H1 (cell line): ENCODE data around the gene ADD3. TPM values are rescaled to one million over a fixed set of nuclear protein-coding genes. Genes with fewer than 3 reads are reported as not detected.

Experiments
- CHD1 ChIP-seq: IDR thresholded peaks from 2 replicates; pipeline ENCODE4 v1.6.1; 2012; ENCODE audit warnings: low read depth, low read length, improper control_type of control experiment
- SRF ChIP-seq: IDR thresholded peaks from 2 replicates; pipeline ENCODE4 v1.6.1; 2011; ENCODE audit warnings: mild to moderate bottlenecking, low read depth, low read length, moderate library complexity
- polyA plus RNA-seq, 7 experiments: library from polyadenylated mRNA; depleted of rRNA in 3 of 7; stranded (reverse) in 5 of 7; unstranded in 2 of 7; fragments of >200 nt in 5 of 7; fragments of 200-250 nt in 2 of 7; gene quantifications; 1 replicate in 5 of 7; 2 replicates in 1 of 7; 4 replicates in 1 of 7; pipeline versions ENCODE4 v1.2.1 to v1.2.3, GENCODE V29; 2011 to 2013; ENCODE audit warnings: missing spikeins in 2 of 7, mixed read lengths in 2 of 7
- total RNA-seq: library from RNA; stranded (reverse); fragmentation: NEBNext Ultra II Directional; extraction: Animal tissue kit (Norgen Biotek cat#: 25700); gene quantifications from 2 replicates; pipeline ENCODE4 v1.2.1, GENCODE V29; 2021
- TF ChIP-seq, protein P1 (sequence below): fragments of 300-600 bp; sonication (generic); IDR thresholded peaks from 2 replicates; pipeline ENCODE4 v1.7.1; 2012; ENCODE audit warnings: low read length, moderate library complexity, mild to moderate bottlenecking, inconsistent platforms; ENCODE audit not compliant: insufficient replicate concordance

Gene ADD3
- total and polyA plus RNA-seq, 2 of the 8 experiments (the other 6 are each of a cell fraction or from before 2014, with no cell fraction given) = 44.7 to 85.6 TPM

- TF ChIP-seq, protein P1, sequence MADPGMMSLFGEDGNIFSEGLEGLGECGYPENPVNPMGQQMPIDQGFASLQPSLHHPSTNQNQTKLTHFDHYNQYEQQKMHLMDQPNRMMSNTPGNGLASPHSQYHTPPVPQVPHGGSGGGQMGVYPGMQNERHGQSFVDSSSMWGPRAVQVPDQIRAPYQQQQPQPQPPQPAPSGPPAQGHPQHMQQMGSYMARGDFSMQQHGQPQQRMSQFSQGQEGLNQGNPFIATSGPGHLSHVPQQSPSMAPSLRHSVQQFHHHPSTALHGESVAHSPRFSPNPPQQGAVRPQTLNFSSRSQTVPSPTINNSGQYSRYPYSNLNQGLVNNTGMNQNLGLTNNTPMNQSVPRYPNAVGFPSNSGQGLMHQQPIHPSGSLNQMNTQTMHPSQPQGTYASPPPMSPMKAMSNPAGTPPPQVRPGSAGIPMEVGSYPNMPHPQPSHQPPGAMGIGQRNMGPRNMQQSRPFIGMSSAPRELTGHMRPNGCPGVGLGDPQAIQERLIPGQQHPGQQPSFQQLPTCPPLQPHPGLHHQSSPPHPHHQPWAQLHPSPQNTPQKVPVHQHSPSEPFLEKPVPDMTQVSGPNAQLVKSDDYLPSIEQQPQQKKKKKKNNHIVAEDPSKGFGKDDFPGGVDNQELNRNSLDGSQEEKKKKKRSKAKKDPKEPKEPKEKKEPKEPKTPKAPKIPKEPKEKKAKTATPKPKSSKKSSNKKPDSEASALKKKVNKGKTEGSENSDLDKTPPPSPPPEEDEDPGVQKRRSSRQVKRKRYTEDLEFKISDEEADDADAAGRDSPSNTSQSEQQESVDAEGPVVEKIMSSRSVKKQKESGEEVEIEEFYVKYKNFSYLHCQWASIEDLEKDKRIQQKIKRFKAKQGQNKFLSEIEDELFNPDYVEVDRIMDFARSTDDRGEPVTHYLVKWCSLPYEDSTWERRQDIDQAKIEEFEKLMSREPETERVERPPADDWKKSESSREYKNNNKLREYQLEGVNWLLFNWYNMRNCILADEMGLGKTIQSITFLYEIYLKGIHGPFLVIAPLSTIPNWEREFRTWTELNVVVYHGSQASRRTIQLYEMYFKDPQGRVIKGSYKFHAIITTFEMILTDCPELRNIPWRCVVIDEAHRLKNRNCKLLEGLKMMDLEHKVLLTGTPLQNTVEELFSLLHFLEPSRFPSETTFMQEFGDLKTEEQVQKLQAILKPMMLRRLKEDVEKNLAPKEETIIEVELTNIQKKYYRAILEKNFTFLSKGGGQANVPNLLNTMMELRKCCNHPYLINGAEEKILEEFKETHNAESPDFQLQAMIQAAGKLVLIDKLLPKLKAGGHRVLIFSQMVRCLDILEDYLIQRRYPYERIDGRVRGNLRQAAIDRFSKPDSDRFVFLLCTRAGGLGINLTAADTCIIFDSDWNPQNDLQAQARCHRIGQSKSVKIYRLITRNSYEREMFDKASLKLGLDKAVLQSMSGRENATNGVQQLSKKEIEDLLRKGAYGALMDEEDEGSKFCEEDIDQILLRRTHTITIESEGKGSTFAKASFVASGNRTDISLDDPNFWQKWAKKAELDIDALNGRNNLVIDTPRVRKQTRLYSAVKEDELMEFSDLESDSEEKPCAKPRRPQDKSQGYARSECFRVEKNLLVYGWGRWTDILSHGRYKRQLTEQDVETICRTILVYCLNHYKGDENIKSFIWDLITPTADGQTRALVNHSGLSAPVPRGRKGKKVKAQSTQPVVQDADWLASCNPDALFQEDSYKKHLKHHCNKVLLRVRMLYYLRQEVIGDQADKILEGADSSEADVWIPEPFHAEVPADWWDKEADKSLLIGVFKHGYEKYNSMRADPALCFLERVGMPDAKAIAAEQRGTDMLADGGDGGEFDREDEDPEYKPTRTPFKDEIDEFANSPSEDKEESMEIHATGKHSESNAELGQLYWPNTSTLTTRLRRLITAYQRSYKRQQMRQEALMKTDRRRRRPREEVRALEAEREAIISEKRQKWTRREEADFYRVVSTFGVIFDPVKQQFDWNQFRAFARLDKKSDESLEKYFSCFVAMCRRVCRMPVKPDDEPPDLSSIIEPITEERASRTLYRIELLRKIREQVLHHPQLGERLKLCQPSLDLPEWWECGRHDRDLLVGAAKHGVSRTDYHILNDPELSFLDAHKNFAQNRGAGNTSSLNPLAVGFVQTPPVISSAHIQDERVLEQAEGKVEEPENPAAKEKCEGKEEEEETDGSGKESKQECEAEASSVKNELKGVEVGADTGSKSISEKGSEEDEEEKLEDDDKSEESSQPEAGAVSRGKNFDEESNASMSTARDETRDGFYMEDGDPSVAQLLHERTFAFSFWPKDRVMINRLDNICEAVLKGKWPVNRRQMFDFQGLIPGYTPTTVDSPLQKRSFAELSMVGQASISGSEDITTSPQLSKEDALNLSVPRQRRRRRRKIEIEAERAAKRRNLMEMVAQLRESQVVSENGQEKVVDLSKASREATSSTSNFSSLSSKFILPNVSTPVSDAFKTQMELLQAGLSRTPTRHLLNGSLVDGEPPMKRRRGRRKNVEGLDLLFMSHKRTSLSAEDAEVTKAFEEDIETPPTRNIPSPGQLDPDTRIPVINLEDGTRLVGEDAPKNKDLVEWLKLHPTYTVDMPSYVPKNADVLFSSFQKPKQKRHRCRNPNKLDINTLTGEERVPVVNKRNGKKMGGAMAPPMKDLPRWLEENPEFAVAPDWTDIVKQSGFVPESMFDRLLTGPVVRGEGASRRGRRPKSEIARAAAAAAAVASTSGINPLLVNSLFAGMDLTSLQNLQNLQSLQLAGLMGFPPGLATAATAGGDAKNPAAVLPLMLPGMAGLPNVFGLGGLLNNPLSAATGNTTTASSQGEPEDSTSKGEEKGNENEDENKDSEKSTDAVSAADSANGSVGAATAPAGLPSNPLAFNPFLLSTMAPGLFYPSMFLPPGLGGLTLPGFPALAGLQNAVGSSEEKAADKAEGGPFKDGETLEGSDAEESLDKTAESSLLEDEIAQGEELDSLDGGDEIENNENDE = no peak
- no peak for TF ChIP-seq CHD1
- no peak for TF ChIP-seq SRF
Observed at GRCh38 chr10:110007701-110008517, at the start of gene ADD3 (continued).
